GM23338 (cell line): ENCODE results near the gene MED17. TPM values are rescaled to one million over a fixed set of nuclear protein-coding genes. Genes with fewer than 3 reads are reported as not detected.

Source experiments
- CREB1 ChIP-seq: fragments of 250-450 bp; sonication (Bioruptor Pico); IDR thresholded peaks from 2 replicates; pipeline ENCODE4 v1.5.0; 2020; ENCODE audit warnings: low read depth, mild to moderate bottlenecking, moderate library complexity
- JUNB ChIP-seq: IDR thresholded peaks from one replicate; pipeline ENCODE4 v1.6.1; 2016; ENCODE audit warnings: antibody characterized with exemption; ENCODE audit not compliant: unreplicated experiment
- NANOG ChIP-seq: IDR thresholded peaks from 2 replicates; pipeline ENCODE4 v1.6.1; 2016; ENCODE audit warnings: antibody characterized with exemption, borderline replicate concordance
- POLR2AphosphoS5 ChIP-seq: IDR thresholded peaks from 2 replicates; pipeline ENCODE4 v1.6.1; 2016; ENCODE audit warnings: antibody characterized with exemption, low read depth
- ZNF114 ChIP-seq: fragments of 250-450 bp; sonication (Bioruptor Pico); IDR thresholded peaks from 2 replicates; pipeline ENCODE4 v1.5.0; 2020; ENCODE audit warnings: mild to moderate bottlenecking, moderate library complexity
- polyA plus RNA-seq: library from polyadenylated mRNA; unstranded; fragments of >200 nt; fragmentation: Nextera tagmentation; extraction: Ambion mirVana; gene quantifications from 2 replicates; pipeline ENCODE4 v1.2.1, GENCODE V29; 2016
- total RNA-seq: library from RNA; depleted of rRNA; stranded (reverse); fragments of >200 nt; shearing (Covaris generic); gene quantifications from 2 replicates; pipeline ENCODE4 v1.2.3, GENCODE V29; 2014
- TF ChIP-seq, protein P1 (sequence below): fragments of 250-450 bp; sonication (Bioruptor Pico); IDR thresholded peaks from 2 replicates; pipeline ENCODE4 v1.5.0; 2020; ENCODE audit warnings: mild to moderate bottlenecking, moderate library complexity
- TF ChIP-seq, protein P2 (sequence below): IDR thresholded peaks from one replicate; pipeline ENCODE4 v1.6.1; 2018; ENCODE audit warnings: antibody characterized with exemption; ENCODE audit not compliant: unreplicated experiment
- TF ChIP-seq, protein P3 (sequence below), 2 experiments: fragments of 200-600 bp in 1 of 2; sonication (generic) in 1 of 2; conservative IDR thresholded peaks; 2 replicates each; pipeline versions ENCODE4 v1.5.1 to v1.6.1; 2016 to 2017; ENCODE audit warnings: antibody characterized with exemption in 2 of 2, low read depth in 2 of 2, mild to moderate bottlenecking in 2 of 2, moderate library complexity in 1 of 2
- TF ChIP-seq, protein P4 (sequence below): IDR thresholded peaks from 2 replicates; pipeline ENCODE4 v1.6.1; 2016; ENCODE audit warnings: antibody characterized with exemption

MED17 gene
- total and polyA plus RNA-seq, 2 experiments from 2014 or later, result 19.1 to 31.2 TPM

DNA sequence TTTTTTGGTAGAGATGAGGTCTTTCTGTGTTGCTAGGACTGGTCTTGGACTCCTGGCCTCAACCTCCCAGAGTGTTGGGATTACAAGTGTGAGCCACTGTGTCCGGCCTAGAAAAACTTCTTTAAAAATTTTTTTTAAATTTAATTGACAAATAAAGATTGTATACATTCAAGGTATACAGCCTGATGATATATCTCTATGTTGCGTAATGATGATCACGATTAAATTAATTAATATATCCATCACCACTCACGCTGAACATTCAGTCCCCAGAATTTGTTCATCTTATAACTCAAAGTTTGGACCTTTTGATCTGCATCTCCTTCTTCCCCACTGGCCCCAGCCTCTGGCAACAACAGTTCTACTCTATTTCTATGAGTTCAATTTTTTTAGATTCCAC, 39.1 kb downstream of the MED17 start (continued):
- TF ChIP-seq, protein P1, sequence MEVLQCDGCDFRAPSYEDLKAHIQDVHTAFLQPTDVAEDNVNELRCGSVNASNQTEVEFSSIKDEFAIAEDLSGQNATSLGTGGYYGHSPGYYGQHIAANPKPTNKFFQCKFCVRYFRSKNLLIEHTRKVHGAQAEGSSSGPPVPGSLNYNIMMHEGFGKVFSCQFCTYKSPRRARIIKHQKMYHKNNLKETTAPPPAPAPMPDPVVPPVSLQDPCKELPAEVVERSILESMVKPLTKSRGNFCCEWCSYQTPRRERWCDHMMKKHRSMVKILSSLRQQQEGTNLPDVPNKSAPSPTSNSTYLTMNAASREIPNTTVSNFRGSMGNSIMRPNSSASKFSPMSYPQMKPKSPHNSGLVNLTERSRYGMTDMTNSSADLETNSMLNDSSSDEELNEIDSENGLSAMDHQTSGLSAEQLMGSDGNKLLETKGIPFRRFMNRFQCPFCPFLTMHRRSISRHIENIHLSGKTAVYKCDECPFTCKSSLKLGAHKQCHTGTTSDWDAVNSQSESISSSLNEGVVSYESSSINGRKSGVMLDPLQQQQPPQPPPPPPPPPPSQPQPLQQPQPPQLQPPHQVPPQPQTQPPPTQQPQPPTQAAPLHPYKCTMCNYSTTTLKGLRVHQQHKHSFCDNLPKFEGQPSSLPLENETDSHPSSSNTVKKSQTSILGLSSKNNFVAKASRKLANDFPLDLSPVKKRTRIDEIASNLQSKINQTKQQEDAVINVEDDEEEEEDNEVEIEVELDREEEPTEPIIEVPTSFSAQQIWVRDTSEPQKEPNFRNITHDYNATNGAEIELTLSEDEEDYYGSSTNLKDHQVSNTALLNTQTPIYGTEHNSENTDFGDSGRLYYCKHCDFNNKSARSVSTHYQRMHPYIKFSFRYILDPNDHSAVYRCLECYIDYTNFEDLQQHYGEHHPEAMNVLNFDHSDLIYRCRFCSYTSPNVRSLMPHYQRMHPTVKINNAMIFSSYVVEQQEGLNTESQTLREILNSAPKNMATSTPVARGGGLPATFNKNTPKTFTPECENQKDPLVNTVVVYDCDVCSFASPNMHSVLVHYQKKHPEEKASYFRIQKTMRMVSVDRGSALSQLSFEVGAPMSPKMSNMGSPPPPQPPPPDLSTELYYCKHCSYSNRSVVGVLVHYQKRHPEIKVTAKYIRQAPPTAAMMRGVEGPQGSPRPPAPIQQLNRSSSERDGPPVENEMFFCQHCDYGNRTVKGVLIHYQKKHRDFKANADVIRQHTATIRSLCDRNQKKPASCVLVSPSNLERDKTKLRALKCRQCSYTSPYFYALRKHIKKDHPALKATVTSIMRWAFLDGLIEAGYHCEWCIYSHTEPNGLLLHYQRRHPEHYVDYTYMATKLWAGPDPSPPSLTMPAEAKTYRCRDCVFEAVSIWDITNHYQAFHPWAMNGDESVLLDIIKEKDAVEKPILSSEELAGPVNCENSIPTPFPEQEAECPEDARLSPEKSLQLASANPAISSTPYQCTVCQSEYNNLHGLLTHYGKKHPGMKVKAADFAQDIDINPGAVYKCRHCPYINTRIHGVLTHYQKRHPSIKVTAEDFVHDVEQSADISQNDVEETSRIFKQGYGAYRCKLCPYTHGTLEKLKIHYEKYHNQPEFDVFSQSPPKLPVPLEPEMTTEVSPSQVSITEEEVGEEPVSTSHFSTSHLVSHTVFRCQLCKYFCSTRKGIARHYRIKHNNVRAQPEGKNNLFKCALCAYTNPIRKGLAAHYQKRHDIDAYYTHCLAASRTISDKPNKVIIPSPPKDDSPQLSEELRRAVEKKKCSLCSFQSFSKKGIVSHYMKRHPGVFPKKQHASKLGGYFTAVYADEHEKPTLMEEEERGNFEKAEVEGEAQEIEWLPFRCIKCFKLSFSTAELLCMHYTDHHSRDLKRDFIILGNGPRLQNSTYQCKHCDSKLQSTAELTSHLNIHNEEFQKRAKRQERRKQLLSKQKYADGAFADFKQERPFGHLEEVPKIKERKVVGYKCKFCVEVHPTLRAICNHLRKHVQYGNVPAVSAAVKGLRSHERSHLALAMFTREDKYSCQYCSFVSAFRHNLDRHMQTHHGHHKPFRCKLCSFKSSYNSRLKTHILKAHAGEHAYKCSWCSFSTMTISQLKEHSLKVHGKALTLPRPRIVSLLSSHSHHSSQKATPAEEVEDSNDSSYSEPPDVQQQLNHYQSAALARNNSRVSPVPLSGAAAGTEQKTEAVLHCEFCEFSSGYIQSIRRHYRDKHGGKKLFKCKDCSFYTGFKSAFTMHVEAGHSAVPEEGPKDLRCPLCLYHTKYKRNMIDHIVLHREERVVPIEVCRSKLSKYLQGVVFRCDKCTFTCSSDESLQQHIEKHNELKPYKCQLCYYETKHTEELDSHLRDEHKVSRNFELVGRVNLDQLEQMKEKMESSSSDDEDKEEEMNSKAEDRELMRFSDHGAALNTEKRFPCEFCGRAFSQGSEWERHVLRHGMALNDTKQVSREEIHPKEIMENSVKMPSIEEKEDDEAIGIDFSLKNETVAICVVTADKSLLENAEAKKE (CRISPR knock-in tag), result no peak
- no peak for TF ChIP-seq ZNF114
- TF ChIP-seq, protein P2, sequence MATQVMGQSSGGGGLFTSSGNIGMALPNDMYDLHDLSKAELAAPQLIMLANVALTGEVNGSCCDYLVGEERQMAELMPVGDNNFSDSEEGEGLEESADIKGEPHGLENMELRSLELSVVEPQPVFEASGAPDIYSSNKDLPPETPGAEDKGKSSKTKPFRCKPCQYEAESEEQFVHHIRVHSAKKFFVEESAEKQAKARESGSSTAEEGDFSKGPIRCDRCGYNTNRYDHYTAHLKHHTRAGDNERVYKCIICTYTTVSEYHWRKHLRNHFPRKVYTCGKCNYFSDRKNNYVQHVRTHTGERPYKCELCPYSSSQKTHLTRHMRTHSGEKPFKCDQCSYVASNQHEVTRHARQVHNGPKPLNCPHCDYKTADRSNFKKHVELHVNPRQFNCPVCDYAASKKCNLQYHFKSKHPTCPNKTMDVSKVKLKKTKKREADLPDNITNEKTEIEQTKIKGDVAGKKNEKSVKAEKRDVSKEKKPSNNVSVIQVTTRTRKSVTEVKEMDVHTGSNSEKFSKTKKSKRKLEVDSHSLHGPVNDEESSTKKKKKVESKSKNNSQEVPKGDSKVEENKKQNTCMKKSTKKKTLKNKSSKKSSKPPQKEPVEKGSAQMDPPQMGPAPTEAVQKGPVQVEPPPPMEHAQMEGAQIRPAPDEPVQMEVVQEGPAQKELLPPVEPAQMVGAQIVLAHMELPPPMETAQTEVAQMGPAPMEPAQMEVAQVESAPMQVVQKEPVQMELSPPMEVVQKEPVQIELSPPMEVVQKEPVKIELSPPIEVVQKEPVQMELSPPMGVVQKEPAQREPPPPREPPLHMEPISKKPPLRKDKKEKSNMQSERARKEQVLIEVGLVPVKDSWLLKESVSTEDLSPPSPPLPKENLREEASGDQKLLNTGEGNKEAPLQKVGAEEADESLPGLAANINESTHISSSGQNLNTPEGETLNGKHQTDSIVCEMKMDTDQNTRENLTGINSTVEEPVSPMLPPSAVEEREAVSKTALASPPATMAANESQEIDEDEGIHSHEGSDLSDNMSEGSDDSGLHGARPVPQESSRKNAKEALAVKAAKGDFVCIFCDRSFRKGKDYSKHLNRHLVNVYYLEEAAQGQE, result no peak
- TF ChIP-seq, protein P3, sequence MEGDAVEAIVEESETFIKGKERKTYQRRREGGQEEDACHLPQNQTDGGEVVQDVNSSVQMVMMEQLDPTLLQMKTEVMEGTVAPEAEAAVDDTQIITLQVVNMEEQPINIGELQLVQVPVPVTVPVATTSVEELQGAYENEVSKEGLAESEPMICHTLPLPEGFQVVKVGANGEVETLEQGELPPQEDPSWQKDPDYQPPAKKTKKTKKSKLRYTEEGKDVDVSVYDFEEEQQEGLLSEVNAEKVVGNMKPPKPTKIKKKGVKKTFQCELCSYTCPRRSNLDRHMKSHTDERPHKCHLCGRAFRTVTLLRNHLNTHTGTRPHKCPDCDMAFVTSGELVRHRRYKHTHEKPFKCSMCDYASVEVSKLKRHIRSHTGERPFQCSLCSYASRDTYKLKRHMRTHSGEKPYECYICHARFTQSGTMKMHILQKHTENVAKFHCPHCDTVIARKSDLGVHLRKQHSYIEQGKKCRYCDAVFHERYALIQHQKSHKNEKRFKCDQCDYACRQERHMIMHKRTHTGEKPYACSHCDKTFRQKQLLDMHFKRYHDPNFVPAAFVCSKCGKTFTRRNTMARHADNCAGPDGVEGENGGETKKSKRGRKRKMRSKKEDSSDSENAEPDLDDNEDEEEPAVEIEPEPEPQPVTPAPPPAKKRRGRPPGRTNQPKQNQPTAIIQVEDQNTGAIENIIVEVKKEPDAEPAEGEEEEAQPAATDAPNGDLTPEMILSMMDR (conservative IDR thresholded peaks at IDR 0.05; ENCODE audit: low read depth in 2 of 2), result no peak
- no peak for TF ChIP-seq JUNB
- TF ChIP-seq, protein P4, sequence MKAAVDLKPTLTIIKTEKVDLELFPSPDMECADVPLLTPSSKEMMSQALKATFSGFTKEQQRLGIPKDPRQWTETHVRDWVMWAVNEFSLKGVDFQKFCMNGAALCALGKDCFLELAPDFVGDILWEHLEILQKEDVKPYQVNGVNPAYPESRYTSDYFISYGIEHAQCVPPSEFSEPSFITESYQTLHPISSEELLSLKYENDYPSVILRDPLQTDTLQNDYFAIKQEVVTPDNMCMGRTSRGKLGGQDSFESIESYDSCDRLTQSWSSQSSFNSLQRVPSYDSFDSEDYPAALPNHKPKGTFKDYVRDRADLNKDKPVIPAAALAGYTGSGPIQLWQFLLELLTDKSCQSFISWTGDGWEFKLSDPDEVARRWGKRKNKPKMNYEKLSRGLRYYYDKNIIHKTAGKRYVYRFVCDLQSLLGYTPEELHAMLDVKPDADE, result no peak
- no peak for TF ChIP-seq CREB1 (CRISPR knock-in tag)
- no peak for TF ChIP-seq NANOG
- no peak for TF ChIP-seq POLR2AphosphoS5
